ENCODE results near the gene SENP1.

The SENP1 gene

DNA sequence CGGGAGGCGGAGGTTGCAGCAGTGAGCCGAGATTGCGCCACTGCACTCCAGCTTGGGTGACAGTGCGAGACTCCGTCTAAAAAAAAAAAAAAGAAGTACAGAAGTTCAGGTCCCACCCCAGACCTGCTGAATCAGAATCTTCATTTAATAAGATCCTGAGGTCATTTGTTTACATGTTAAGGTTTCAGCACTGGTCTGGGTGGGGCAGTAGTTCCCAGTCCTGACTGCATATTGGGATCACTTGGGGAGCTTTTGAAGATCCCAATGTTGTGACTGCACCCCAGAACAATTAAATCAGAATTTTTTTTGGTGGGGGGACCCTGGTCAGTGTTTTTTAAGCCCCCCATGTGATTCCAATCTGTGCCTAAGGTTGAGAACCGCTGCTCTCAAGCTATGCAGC, 89.9 kb downstream of the SENP1 start:
- no peak for DNase-seq

DNA sequence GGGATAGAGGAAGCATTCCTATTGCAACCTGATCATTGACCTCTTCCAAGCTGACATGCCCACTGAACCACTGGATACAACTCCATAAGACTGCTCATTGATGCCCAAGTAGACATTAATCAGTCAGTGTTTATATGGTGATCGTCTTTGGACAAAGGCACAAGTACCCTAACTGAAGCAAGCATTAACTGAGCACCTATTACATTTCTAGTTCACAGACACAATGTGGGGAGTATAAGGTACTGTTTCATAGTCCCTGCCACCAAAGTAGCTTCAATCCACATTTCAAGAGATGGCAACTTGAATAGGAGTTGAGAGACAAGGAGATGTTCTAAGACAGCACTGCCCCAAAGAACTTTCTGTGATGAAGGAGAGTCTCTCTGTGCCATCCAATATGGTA, 90.8 kb downstream of the SENP1 start:
- DNase-seq: no peak

DNA sequence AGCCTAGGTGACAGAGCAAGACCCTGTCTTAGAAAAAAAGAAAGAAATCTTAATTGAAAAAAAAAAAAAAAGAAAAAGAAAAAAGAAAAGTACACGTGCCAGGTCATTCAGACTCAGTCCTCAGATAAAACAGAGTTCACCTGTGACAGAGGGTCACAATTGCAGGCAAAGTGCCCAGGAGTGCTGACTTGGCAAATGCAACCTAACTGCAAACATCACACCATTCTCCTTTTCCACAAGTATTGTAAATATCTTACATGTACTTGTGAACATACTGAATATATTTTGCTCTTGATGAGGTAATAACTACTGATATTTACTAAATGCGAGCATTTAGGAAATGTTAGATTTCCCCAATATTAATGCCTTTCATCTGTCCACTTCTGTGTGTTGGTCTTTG, 92.6 kb downstream of the SENP1 start:
- DNase-seq: no peak

DNA sequence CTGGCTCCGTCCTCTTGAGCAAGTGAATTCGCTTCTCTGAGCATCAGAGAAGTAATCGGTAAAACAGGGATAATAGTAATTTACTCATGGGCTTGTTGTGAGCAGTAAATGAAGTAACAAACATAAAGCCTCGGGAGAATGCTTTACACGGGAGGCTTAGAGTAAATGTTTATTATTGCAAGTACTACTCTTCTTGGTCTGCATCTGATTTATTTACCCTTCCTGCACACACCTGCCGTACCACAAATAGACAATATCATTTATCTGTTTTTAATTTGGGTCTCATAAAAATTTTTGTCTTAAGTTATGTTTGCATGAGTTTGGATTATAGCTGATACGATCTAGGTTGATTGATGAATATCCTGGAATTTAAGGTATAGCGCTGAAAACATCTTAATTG, 93.8 kb downstream of the SENP1 start:
- no peak for DNase-seq

DNA sequence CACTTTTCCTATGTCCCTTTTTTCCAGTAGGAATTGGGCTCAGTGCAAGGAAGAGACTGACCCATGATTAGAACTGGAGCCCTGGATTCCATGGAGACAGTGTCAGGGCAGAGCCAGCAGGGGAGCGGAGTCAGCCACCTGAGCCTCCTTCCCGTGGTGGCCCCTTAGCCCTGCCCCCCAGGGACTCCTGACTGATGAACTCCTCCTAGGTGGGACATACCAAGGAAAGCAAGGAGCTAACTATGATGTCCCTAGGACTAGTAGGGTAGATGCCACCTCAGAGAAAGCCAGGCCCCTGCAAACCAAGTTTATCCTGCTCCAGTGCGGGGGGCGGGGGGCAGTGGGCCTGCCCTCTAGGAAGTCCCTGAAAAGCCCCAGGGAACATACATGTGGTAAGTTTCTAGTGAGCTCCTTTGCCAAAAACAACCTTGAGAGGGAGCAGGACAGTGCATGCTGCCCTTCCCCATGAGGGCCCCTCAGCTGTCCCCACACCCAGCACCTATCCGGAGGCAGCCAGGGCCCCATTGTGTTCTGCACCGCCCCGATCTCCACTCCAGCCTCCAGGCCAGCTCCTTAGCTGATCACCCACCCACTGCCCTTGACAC, 95.4 kb downstream of the SENP1 start:
- no peak for DNase-seq

DNA sequence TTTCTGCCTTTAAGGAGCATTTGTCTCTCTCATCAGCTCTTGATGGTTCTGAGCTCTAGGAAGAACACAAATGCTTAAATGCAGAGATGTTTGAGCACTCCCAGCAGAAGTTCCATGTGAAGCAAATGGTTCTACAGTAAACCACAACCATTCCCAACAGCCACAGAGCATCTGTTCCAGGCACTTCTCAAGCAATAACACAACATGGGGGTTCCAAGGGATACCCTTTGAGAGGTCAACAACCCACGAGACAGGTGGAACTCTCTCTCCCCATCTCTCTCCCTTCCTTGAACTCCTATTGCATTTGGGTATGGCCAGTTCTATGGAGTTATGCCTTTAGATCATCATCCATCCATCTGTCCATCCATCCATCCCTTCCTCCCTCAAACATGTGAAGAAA, 96.4 kb downstream of the SENP1 start:
- no peak for DNase-seq

DNA sequence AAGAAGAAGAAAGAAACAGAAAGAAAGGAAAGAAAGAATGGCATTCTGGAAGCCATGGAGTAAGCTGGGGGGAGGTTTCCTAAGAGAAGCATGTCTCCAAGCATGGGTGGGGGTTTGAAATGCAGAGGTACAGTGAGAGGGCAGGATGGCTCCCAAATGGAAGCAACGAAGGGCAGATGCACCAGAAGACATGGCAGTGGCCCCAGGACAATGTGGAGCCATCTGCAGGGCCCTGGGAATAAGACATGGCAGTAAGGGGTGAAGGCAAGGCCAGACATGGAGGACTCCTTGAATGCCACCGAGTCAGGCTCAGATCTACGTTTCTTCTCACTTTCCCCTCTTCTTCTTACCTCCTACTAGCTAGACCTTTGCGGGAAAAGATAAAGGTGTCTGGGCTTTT, 96.9 kb downstream of the SENP1 start:
- DNase-seq: no peak

DNA sequence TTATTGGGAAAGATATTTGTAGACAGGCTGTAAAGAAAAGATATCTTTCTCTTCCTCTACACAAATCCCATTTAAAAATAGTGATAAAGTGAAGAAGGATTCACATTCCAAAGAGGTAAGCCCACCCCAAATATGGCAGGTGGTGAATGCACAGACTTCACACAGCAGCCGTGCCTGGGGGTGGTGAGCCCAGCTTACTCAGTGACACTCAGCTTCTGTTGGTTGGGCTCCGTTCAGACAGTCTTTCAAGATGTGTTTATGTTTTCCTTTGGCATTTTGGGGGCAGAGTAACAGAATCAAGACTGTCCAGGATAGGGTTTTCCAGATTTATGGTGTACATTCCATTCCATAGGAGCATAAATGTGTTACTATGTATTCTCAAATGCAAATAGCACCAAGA, 97.5 kb downstream of the SENP1 start:
- no peak for DNase-seq

DNA sequence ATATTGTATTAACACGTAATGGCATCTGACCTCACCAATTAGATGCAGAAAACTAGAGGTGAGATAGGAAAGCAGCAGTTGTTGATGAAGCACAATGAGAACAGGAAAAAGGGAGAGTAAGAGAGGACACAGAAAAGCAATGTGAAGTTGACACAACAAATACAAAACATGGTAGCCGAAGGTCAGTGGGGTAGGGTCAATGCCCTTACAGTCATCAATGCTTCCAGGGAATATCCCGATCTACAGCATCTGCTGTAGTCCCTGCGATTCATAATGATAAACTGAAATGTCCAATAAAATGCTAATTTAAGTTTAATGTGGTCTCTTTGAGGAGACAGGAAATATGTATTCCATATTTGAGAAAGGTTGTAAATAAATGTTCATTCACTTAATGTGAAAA, 98.7 kb downstream of the SENP1 start:
- DNase-seq: no peak

DNA sequence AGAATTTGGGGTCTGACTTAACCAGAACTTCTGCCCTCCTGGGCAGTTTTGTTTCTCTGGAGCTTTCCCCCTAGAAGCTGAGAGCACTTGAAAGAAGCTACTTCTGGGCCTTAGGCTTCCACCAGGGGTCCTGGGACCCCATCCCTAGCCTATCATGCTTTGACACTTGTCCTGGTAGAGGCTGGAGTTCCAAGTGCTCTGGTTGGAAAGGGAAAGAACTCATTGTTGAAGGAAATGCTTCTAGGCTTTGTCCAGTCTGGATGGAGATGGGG, 100.2 kb downstream of the SENP1 start:
- no peak for DNase-seq

DNA sequence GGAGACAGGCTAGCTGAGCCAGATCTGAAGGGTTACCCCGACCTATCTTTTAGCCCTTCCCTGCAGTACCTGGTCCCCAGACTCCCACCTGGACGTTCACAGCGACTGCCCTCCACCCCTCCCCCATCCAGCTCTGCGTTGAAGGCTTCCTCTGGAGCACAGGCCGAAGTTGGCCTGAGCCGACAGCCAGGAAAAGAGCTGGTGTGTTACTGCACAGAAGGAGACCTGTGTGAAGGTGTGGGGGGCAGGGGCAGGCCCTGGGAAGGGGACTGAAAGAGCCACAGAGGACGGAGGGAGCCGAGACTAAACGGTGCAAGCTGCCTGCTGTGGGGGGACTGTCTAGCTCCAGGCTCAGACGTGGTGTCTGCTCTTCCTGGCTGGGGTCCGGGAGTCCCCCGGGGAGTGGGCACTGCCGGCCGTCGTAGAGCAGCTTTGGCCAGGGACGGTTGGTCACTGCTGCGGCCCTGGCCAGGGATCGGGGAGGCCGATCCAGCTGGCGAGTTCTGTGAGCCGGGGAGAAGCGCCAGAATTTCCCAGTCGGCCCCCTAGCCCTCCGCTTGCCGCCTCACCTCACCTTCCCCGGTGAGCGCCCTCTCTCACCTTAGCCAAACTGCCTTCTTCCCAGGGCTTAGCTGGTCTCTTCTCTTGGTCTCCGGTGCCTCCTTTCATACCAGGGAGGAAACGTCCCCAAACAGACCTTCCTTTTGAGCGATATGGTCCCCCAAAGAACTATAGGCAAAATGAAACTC, 100.7 kb downstream of the SENP1 start:
- no peak for DNase-seq

DNA sequence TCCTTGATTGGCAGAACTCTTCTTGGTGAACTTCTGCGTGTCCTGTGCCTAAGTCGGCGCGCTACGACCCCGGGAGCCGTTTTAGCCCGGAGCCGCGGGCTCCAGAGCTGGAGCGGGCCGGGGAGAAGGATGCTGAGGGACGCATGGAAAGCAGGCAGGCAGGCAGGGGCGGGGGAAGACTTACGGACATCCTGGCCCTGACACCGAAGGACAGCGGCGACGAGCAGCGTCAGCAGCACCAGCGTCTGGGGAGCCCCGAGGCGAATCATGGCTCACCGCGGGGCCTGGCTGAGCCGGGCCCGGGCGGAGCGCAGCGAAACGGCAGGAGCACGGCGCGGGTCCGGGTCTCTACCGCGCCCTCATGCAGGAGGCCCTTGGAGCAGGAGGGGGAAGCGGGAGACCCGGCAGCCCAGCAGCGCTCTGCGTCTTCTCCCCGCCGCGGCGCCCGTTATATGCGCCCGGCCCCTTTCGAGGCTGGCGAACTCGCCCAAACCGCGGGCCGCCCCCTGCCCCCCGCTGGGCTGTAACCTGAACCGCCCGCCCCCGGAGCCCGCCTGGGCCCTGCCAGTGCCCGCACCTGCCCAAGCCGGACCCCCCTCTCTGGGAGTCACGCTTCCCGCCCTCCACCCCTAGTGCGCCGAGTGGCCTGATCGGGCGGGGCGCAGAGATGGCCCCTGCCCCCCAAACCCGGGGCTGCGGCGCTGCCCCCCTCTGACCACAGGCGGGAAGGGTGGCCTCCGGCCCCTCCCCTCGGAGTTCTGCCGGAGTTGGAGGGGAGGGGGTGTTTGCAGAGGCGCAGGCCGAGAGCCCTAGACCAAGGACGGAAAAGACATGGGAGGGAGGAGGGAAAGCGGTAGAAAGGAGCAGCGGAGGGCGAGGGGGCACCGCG, 101.6 kb downstream of the SENP1 start, which contains the start of gene COL2A1:
TSS of gene COL2A1 (minus strand) at position 424 of the 889 bp plus-strand sequence. CDS start at position 269, 155 bp downstream.
- no peak for DNase-seq

DNA sequence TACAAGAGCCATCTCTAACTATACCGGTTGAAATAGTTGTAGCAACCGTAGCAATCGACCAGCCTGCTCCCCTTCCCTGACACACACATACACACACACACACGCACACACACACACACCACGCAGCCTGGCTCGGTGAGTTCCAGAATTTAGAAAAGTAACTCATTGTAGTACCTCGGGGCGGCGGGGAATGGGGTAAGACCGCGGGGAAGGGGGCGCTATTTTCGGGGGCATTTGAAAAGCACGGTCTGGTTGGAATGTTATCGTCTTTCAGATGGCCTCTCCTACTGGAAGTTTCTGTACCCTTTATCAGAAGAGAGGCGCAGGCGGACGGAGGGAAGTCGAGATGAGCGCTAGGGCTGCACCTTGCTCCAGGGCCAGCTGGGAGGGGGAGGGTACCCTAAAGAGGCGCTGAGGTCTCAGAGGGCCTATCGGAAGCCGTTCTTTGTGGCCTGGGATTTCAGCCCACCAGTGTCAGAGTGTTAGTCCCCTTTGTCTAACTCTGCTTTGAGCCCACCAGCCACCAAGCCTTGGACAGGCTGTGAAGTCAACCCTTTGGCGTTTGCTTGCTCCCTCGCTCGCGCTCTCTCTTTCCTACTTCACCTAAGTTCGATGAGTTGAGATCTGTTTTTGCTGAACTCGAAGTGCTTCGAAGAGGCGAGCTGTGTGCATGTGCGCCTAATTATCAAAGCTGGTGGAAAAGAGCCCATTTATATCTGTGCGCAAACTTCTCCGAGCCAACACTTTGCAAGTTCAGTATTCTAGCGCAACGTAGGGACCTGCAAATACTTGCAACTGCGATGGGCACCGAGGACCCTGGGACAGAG, 102.4 kb downstream of the SENP1 start:
- no peak for DNase-seq

DNA sequence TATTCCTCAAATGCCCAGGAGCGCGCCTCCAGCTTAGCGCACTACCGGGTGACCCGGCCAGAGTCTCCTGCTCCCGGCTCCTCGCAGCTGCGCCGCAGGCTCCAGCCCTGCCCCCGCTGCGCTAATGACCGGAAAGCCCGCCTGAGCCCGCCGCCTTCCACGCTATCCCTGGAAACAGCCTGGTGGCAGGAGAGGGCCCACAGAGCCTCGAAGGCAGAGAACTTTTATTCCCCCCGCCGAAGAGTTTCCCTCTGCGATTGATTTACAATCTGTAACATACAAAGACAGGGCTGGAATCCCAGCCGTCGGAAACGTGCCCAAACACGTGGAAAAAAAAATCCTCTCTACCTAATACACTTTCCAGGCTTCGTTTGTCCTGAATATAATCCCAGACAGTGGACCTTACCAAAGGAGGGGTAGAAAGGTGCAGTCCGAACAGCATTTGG, 103.1 kb downstream of the SENP1 start:
- DNase-seq: no peak

DNA sequence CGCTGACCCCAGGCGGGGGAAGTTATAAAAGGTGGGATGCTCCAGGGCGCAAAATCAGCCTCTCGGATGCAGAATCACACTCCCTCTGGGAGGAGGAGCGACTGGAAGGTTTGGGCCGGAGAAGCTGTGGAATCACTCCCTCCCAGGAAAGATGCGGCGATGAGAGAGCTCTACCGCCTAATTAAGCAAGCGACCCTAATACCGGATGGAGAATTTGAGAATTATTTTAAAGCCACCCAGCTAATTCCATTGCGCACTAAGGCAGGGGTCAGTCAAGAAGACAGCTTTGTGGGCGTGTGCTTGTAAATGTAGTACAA, 103.5 kb downstream of the SENP1 start:
- DNase-seq: no peak

DNA sequence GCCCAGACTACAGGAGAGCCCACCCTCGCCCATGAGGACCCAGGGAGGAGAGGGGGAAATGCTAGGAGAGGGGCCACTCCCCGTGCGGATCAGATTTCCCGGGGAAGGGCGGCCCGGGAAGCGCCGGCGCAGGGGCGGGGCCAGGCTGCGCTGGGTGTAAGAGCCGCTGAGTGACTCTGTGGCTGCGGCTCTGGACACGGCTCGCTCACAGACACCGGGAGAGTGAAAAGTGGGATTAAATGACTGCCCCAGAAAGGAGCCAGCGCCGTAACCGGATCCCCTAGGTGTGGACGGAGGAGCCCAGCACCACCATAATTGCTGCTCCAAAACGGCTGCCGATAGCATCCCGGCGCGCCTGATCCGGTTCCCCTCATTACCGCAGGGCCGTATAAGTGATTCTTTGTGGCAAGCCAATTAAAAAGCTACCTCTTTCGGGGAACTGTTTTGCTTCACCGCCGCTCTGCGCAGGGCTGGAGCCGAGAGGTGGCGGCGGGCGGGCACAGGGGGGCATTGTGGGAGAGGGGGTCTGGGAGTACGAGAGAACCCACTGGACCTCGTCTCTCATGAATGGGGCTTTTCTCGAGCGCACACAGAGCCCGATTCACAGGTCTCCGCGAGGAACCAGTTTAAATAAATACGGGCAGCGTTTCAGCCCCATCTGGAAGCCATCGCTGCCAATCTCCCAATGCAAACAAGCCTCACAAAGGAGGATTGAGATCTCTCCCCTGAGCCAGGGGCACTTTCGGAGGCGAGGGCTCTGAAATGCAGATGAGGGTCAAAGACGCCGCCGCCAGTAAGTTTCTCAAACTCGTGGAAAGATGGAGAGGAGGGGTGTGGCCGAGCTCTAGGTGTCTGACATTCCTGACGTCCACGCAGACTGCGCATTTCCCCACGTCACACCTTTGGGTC, 104.1 kb downstream of the SENP1 start:
- DNase-seq: no peak

DNA sequence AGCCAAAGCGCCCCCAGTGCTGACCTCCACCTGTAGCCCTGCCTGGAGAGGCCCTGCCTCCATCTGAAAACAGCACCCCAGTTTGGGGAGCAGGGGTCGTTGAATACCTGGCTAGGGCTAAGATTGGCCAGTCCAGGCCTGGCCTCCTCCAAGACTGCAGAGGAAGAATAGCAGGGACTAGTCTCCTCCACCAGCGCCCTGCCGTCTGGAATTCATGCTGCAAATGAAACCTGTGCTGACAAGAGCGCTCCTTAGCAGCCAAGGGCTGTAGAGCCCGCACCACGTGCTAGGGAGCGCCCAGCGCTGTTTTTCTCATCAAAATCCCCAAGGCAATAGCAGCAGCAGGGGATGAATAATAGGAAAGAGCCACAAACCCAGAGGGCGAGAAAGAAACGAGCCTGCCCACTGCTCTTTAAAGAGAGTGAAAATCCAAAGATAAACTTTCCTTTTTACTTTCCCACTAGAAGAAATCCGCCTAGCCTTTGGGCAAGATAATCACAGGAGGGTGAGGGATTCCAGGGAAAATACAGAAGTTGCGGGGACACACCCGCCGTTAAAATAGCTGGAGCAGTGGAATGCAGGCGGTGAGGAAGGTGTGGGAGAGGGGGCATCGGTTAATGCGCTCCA, 104.9 kb downstream of the SENP1 start:
- no peak for DNase-seq

DNA sequence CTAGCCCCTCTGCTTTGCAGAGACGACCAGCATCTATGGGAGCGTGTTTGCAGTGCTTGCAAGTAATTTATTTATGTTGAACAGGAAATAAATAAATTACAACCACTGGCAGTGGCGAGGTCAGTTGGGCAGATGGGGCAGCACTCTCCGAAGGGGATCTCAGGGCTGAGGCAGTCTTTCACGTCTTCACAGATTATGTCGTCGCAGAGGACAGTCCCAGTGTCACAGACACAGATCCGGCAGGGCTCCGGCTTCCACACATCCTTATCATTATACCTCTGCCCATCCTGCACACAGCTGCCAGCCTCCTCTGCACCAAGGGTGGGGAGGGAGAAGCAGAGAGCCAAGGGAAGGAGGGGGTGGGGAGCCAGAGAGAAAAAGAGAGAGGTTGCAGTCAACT, 106.1 kb downstream of the SENP1 start:
- DNase-seq: no peak

DNA sequence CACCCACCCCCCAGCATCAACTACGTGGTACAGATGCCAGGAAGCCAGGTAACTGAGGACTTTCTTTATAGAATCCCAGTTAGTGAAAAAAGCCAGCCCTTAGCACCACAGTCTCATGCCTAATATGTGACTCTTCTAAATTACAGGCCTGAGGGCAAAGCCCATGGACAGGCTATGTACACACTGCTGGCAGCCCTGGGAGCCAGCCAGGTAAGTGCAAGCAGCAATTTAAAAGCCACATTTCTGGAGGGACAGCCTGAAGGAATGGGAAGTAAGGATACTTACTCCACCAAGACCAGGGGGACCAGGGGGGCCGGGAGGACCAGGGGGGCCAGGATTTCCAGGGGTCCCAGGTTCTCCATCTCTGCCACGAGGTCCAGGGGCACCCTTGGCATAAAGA, 108.6 kb downstream of the SENP1 start:
- DNase-seq: no peak

DNA sequence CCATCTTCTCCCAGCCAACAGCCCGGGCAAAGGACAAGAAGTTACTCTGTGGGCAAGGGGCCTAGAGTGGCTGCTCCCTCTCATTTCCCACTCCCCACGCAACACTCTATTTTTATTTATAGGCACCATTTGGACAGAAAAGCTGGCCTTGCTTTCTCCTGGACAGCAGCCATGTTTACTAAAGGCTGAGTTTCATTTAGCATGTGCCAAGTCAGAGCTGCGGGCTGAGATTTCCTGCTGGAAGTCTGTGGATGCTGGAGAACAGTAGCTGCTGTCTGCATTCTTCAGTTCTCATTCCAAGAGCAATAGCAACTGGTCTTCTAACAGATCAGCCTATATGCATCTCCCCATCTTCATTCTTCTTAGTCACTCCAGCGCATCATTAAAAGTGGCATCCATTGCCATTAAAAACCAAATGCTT, 109.9 kb downstream of the SENP1 start:
- no peak for DNase-seq

DNA sequence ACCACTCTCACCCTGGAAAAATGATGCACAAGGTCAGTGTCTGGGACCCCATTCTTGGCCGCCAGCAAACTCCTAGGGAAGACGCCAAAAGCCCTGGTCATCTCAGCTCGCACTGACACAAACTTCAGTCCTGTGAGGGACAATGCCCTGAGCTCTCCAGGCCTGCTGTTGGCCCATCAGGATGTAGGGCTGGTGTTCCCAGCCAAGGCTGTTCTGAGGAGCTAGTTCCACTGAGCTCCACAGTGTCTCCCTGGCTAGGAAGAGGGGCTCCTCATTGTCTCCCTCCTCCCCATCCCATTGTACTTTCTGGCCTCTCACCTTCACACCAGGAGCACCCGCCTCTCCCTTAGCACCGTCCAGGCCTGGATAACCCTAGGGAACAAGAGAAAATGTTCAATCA, 112.4 kb downstream of the SENP1 start:
- no peak for DNase-seq
